Colon (tissue), 2 donors: Measurements from ENCODE around the gene KIAA0586.
"Not testable (repeated sequence)": the region's sequence is repeated elsewhere in the genome, so short reads cannot be mapped to it uniquely, and the experiment has no call there.

ENCODE experiments used
- FAIRE-seq: peaks from 2 replicates; lab custom pipeline; 2012; peaks lifted over from hg19 to GRCh38; lab: Jason Lieb, UNC
- donor health status: control.
- donor health status: control.

KIAA0586 gene

GRCh38 chr14:58427281-58428117 is at the start of gene KIAA0586, which contains the start of gene TIMM9:
TSS of gene KIAA0586 (plus strand) at chr14:58427719. CDS start at chr14:58428265, 546 bp downstream.
TSS of gene TIMM9 (minus strand) at chr14:58427531. CDS start at chr14:58411945, 15,586 bp downstream.
- no peak for FAIRE-seq

GRCh38 chr14:58390830-58391229 is 36.7 kb upstream of the KIAA0586 start:
- no peak for FAIRE-seq

GRCh38 chr14:58395562-58395811 is 32.0 kb upstream of the KIAA0586 start:
- FAIRE-seq = no peak

GRCh38 chr14:58395812-58396788 is 31.4 kb upstream of the KIAA0586 start, which contains the start of gene TOMM20L:
TSS of gene TOMM20L (plus strand) at chr14:58395930. CDS start at chr14:58395958, 28 bp downstream.
- no peak for FAIRE-seq

- FAIRE-seq = no peak
Measured at GRCh38 chr14:58397156-58397555, 30.4 kb upstream of the KIAA0586 start.

- no peak for FAIRE-seq
Measured at GRCh38 chr14:58398495-58398894, 29.0 kb upstream of the KIAA0586 start.

GRCh38 chr14:58398895-58399294 is 28.6 kb upstream of the KIAA0586 start:
- no peak for FAIRE-seq

- no peak for FAIRE-seq
Measured at GRCh38 chr14:58401587-58401986, 25.9 kb upstream of the KIAA0586 start.

- FAIRE-seq = no peak
Measured at GRCh38 chr14:58408681-58409215, 18.8 kb upstream of the KIAA0586 start.

- FAIRE-seq = no peak
Measured at GRCh38 chr14:58414845-58415244, 12.7 kb upstream of the KIAA0586 start.

GRCh38 chr14:58415636-58416547 is 11.6 kb upstream of the KIAA0586 start:
- no peak for FAIRE-seq

- not testable (repeated sequence) for FAIRE-seq
Measured at GRCh38 chr14:58416934-58417333, 10.6 kb upstream of the KIAA0586 start.

GRCh38 chr14:58426670-58427280 is 744 bp upstream of the KIAA0586 start:
- FAIRE-seq = no peak

GRCh38 chr14:58428118-58428683 is 682 bp downstream of the KIAA0586 start:
- no peak for FAIRE-seq

- FAIRE-seq = no peak
Measured at GRCh38 chr14:58430156-58430555, 2.6 kb downstream of the KIAA0586 start.

GRCh38 chr14:58439476-58439875 is 12.0 kb downstream of the KIAA0586 start:
- FAIRE-seq = no peak

GRCh38 chr14:58444627-58445026 is 17.1 kb downstream of the KIAA0586 start:
- FAIRE-seq = no peak

- no peak for FAIRE-seq
Measured at GRCh38 chr14:58455593-58456265, 28.2 kb downstream of the KIAA0586 start.

GRCh38 chr14:58460772-58461171 is 33.3 kb downstream of the KIAA0586 start:
- no peak for FAIRE-seq

GRCh38 chr14:58463147-58463546 is 35.6 kb downstream of the KIAA0586 start:
- FAIRE-seq = no peak
